Adipocyte (in vitro differentiated cells): ENCODE data around the gene SUPT20H.

ENCODE experiments used
- DNase-seq: peaks from one replicate; pipeline ENCODE4 v3.0.0-alpha.2; 2015; ENCODE audit warnings: low read depth
- H3K27me3 ChIP-seq: replicated peaks from 2 replicates; pipeline ENCODE4 v1.7.0; 2013; ENCODE audit warnings: mild to moderate bottlenecking, low read length, moderate library complexity; ENCODE audit not compliant: control insufficient read depth, insufficient read depth
- H3K36me3 ChIP-seq: 2 replicates; pipeline ENCODE4 v1.7.0; 2013; ENCODE audit warnings: low read length, mild to moderate bottlenecking, moderate library complexity; ENCODE audit not compliant: control insufficient read depth, insufficient read depth, severe bottlenecking
- H3K4me1 ChIP-seq: 2 replicates; pipeline ENCODE4 v1.7.0; 2013; ENCODE audit warnings: mild to moderate bottlenecking, low read length, moderate library complexity; ENCODE audit not compliant: control insufficient read depth, insufficient read depth
- H3K4me3 ChIP-seq: 2 replicates; pipeline ENCODE4 v1.7.0; 2013; ENCODE audit warnings: mild to moderate bottlenecking, low read length, moderate library complexity
- H3K9ac ChIP-seq: 2 replicates; pipeline ENCODE4 v1.7.0; 2013; ENCODE audit warnings: mild to moderate bottlenecking, low read length, moderate library complexity
- H3K9me3 ChIP-seq: 2 replicates; pipeline ENCODE4 v1.7.0; 2013; ENCODE audit warnings: mild to moderate bottlenecking, low read length, moderate library complexity; ENCODE audit not compliant: control insufficient read depth

Gene SUPT20H

GRCh38 chr13:37094099-37094498 lies 34.6 kb upstream of the SUPT20H start:
- no peaks in the 10 kb centered on the region for H3K9me3 ChIP-seq
- no peak overlapping the region for H3K4me3 ChIP-seq
- H3K27me3 ChIP-seq, result peaks cover 8% of the 10 kb centered on the region
- no peaks in the 10 kb centered on the region for H3K36me3 ChIP-seq
- no peak for DNase-seq
- no peak overlapping the region for H3K9ac ChIP-seq
- no peaks in the 10 kb centered on the region for H3K4me1 ChIP-seq

- Histone ChIP-seq H3K4me3 (no peak overlapping the region), H3K4me1 (no peaks in the 10 kb centered on the region), H3K9me3 (no peaks in the 10 kb centered on the region), H3K9ac (no peak overlapping the region), H3K27me3 (peaks cover 8% of the 10 kb centered on the region), H3K36me3 (no peaks in the 10 kb centered on the region)
- no peak for DNase-seq
These were observed 32.3 kb upstream of the SUPT20H start for GRCh38 chr13:37091835-37092234.

- Histone ChIP-seq H3K9ac (no peak overlapping the region), H3K4me3 (no peak overlapping the region), H3K4me1 (peaks cover 3% of the 10 kb centered on the region), H3K9me3 (no peaks in the 10 kb centered on the region), H3K36me3 (no peaks in the 10 kb centered on the region), H3K27me3 (peaks cover 8% of the 10 kb centered on the region)
- DNase-seq, result no peak
These were observed 31.4 kb upstream of the SUPT20H start for GRCh38 chr13:37090912-37091311.

- H3K9ac ChIP-seq, result no peak overlapping the region
- no peaks in the 10 kb centered on the region for H3K9me3 ChIP-seq
- no peak overlapping the region for H3K4me3 ChIP-seq
- H3K36me3 ChIP-seq, result no peaks in the 10 kb centered on the region
- no peak for DNase-seq
- peaks cover 12% of the 10 kb centered on the region for H3K4me1 ChIP-seq
- H3K27me3 ChIP-seq, result peaks cover 8% of the 10 kb centered on the region
These were observed 30.0 kb upstream of the SUPT20H start for GRCh38 chr13:37089495-37089894.

- Histone ChIP-seq H3K27me3 (peaks cover 4% of the 10 kb centered on the region), H3K4me3 (no peak overlapping the region), H3K9ac (no peak overlapping the region), H3K4me1 (peaks cover 12% of the 10 kb centered on the region), H3K9me3 (no peaks in the 10 kb centered on the region), H3K36me3 (no peaks in the 10 kb centered on the region)
- DNase-seq, result no peak
These were observed 28.0 kb upstream of the SUPT20H start for GRCh38 chr13:37087486-37087885.

GRCh38 chr13:37085606-37086005 lies 26.1 kb upstream of the SUPT20H start:
- H3K4me3 ChIP-seq, result peak overlapping the region; percentile 23
- peak overlapping the region; percentile 60 for H3K9ac ChIP-seq
- H3K27me3 ChIP-seq, result no peaks in the 10 kb centered on the region
- no peak for DNase-seq
- H3K4me1 ChIP-seq, result peaks cover 12% of the 10 kb centered on the region
- H3K36me3 ChIP-seq, result no peaks in the 10 kb centered on the region
- no peaks in the 10 kb centered on the region for H3K9me3 ChIP-seq

- no peaks in the 10 kb centered on the region for H3K36me3 ChIP-seq
- H3K4me3 ChIP-seq, result no peak overlapping the region
- no peaks in the 10 kb centered on the region for H3K9me3 ChIP-seq
- H3K9ac ChIP-seq, result no peak overlapping the region
- H3K4me1 ChIP-seq, result peaks cover 7% of the 10 kb centered on the region
- no peaks in the 10 kb centered on the region for H3K27me3 ChIP-seq
- DNase-seq, result no peak
These were observed 17.3 kb upstream of the SUPT20H start for GRCh38 chr13:37076818-37077217.

- H3K4me1 ChIP-seq, result peaks cover 19% of the 10 kb centered on the region
- no peak overlapping the region for H3K9ac ChIP-seq
- no peak overlapping the region for H3K4me3 ChIP-seq
- H3K9me3 ChIP-seq, result no peaks in the 10 kb centered on the region
- H3K36me3 ChIP-seq, result no peaks in the 10 kb centered on the region
- H3K27me3 ChIP-seq, result no peaks in the 10 kb centered on the region
- no peak for DNase-seq
These were observed 15.7 kb upstream of the SUPT20H start for GRCh38 chr13:37075164-37075563.

- H3K4me1 ChIP-seq, result peaks cover 19% of the 10 kb centered on the region
- H3K27me3 ChIP-seq, result no peaks in the 10 kb centered on the region
- no peaks in the 10 kb centered on the region for H3K9me3 ChIP-seq
- H3K36me3 ChIP-seq, result no peaks in the 10 kb centered on the region
- no peak overlapping the region for H3K4me3 ChIP-seq
- H3K9ac ChIP-seq, result no peak overlapping the region
- DNase-seq, result peak; percentile 68
These were observed 15.2 kb upstream of the SUPT20H start for GRCh38 chr13:37074703-37075102.

- no peak overlapping the region for H3K4me3 ChIP-seq
- H3K4me1 ChIP-seq, result peaks cover 19% of the 10 kb centered on the region
- DNase-seq, result no peak
- no peak overlapping the region for H3K9ac ChIP-seq
- no peaks in the 10 kb centered on the region for H3K27me3 ChIP-seq
- no peaks in the 10 kb centered on the region for H3K36me3 ChIP-seq
- no peaks in the 10 kb centered on the region for H3K9me3 ChIP-seq
These were observed 12.5 kb upstream of the SUPT20H start for GRCh38 chr13:37072024-37072423.

GRCh38 chr13:37070956-37071355 lies 11.5 kb upstream of the SUPT20H start:
- no peaks in the 10 kb centered on the region for H3K9me3 ChIP-seq
- no peaks in the 10 kb centered on the region for H3K36me3 ChIP-seq
- peaks cover 19% of the 10 kb centered on the region for H3K4me1 ChIP-seq
- no peak for DNase-seq
- H3K9ac ChIP-seq, result no peak overlapping the region
- H3K4me3 ChIP-seq, result no peak overlapping the region
- H3K27me3 ChIP-seq, result no peaks in the 10 kb centered on the region

GRCh38 chr13:37070145-37070695 lies 10.7 kb upstream of the SUPT20H start:
- Histone ChIP-seq H3K4me3 (no peak overlapping the region), H3K4me1 (peaks cover 19% of the 10 kb centered on the region), H3K9me3 (no peaks in the 10 kb centered on the region), H3K9ac (no peak overlapping the region), H3K27me3 (no peaks in the 10 kb centered on the region), H3K36me3 (no peaks in the 10 kb centered on the region)
- DNase-seq, result no peak
